ENCODE measurements around the gene RHOH. TPM values are rescaled to one million over a fixed set of nuclear protein-coding genes. Genes with fewer than 3 reads are reported as not detected.

Gene RHOH
- total and polyA plus RNA-seq, 2 donors from 2014 or later: 0.17 to 14.1 TPM

- Histone ChIP-seq H3K4me3 (ENCODE audit: low read length in 3 of 3) (no peak overlapping the region), H3K36me3 (ENCODE audit: control insufficient read depth in 2 of 3, insufficient read depth in 3 of 3, low read length in 3 of 3) (no peaks in the 10 kb centered on the region), H3K27ac (ENCODE audit: low read depth in 2 of 2, low read length in 2 of 2) (no peak overlapping the region), H3K4me1 (ENCODE audit: control insufficient read depth in 2 of 3, insufficient read depth in 2 of 3, low read depth in 1 of 3, low read length in 3 of 3) (peaks cover 0 to 2% (median 0%) of the 10 kb centered on the region in 3 donors), H3K9ac (ENCODE audit: low read length in 3 of 3) (no peak overlapping the region), H3K27me3 (ENCODE audit: control insufficient read depth, insufficient read depth, low read length) (no peaks in the 10 kb centered on the region), H3K9me3 (ENCODE audit: control insufficient read depth in 2 of 3, insufficient read depth in 1 of 3, low read length in 3 of 3) (no peaks in the 10 kb centered on the region)
- intact Hi-C loops (cut with DNase I): no loop called here
- FAIRE-seq: no peak
- no peak for DNase-seq
- TF ChIP-seq, protein P1, sequence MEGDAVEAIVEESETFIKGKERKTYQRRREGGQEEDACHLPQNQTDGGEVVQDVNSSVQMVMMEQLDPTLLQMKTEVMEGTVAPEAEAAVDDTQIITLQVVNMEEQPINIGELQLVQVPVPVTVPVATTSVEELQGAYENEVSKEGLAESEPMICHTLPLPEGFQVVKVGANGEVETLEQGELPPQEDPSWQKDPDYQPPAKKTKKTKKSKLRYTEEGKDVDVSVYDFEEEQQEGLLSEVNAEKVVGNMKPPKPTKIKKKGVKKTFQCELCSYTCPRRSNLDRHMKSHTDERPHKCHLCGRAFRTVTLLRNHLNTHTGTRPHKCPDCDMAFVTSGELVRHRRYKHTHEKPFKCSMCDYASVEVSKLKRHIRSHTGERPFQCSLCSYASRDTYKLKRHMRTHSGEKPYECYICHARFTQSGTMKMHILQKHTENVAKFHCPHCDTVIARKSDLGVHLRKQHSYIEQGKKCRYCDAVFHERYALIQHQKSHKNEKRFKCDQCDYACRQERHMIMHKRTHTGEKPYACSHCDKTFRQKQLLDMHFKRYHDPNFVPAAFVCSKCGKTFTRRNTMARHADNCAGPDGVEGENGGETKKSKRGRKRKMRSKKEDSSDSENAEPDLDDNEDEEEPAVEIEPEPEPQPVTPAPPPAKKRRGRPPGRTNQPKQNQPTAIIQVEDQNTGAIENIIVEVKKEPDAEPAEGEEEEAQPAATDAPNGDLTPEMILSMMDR (IDR thresholded peaks at IDR 0.05; ENCODE audit: borderline replicate concordance, extremely low read depth, insufficient read depth): no peak
Measured at GRCh38 chr4:40262861-40263260, 66.0 kb downstream of the RHOH start.

DNA sequence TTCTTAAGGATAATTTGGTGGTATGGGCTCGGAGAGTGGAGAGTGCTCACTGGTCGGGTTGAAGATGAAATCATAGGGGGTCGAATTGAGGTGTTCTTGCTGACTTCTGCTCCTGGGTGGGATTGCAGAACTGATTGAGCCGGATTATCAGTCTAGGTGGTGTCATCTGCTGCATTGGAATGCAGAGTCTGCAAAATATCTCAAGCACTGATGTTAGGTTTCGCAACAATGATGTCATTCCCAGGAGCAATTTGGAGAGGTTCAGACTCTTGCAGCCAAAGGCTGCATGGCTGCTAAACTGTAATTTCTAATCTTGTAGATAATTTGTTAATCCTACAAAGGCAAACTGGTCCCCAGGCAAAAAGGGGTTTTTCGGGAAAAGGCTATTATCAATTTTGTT, 67.7 kb downstream of the RHOH start:
- TF ChIP-seq, protein P1 (IDR thresholded peaks at IDR 0.05; ENCODE audit: borderline replicate concordance, extremely low read depth, insufficient read depth): no peak
- no peaks in the 10 kb centered on the region for H3K36me3 ChIP-seq (ENCODE audit: control insufficient read depth in 2 of 3, insufficient read depth in 3 of 3, low read length in 3 of 3)
- no peak overlapping the region for H3K9ac ChIP-seq (ENCODE audit: low read length in 3 of 3)
- no peak for DNase-seq
- H3K9me3 ChIP-seq (ENCODE audit: control insufficient read depth in 2 of 3, insufficient read depth in 1 of 3, low read length in 3 of 3): no peaks in the 10 kb centered on the region
- no peak overlapping the region for H3K4me3 ChIP-seq (ENCODE audit: low read length in 3 of 3)
- H3K4me1 ChIP-seq (ENCODE audit: control insufficient read depth in 2 of 3, insufficient read depth in 2 of 3, low read depth in 1 of 3, low read length in 3 of 3): peaks cover 0 to 2% (median 0%) of the 10 kb centered on the region in 3 donors
- H3K27ac ChIP-seq (ENCODE audit: low read depth in 2 of 2, low read length in 2 of 2): no peak overlapping the region
- FAIRE-seq: no peak
- H3K27me3 ChIP-seq (ENCODE audit: control insufficient read depth, insufficient read depth, low read length): no peaks in the 10 kb centered on the region
- intact Hi-C loops (cut with DNase I): no loop called here

DNA sequence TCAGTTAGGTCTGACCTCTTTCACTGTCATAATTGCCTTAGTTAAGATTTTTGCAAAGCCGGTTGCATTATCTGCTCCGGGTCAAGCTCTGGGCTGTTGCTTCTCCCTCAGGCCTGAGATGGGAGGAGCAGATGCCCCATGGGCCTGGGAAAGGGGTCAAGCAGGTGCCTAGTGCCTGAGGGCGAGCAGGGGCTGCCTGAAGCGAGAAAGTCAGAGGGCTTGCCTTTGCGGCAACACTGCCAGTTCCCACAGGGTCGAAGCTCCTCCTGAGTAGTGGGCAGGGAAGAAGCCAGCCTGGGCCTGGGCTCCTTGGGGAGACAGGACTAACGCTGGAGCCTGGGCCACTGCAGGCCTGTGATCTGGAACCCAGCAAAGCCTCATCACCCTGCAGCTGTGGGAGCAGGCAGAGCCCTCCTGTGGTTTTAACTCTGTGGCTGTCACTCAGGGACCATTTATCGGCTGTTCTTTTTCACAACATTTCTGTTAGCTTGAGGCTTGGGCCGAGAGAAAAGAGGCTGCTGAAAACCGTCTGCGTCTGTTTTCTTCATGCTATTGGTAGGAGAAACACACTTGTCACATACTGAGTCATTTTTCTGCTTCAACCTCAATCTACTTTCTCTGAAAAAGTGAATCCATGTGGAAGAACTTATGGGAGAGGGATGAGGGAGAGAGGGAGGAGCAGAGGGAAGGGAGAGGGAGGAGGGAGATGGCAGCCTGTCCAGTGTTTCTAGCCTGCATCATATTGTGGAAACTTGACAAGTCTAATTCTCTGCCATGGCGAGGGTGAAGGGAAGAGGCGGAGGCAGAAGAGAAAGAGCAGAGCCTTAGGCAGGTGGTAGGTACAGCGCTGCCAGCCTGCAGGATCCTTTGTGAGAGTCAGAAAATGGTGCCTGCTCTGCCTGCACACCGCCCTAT, 68.4 kb downstream of the RHOH start:
- TF ChIP-seq, protein P1 (IDR thresholded peaks at IDR 0.05; ENCODE audit: borderline replicate concordance, extremely low read depth, insufficient read depth): no peak
- Histone ChIP-seq H3K27ac (ENCODE audit: low read depth in 2 of 2, low read length in 2 of 2) (no peak overlapping the region), H3K9ac (ENCODE audit: low read length in 3 of 3) (no peak overlapping the region), H3K4me3 (ENCODE audit: low read length in 3 of 3) (no peak overlapping the region), H3K27me3 (ENCODE audit: control insufficient read depth, insufficient read depth, low read length) (no peaks in the 10 kb centered on the region), H3K9me3 (ENCODE audit: control insufficient read depth in 2 of 3, insufficient read depth in 1 of 3, low read length in 3 of 3) (no peaks in the 10 kb centered on the region), H3K36me3 (ENCODE audit: control insufficient read depth in 2 of 3, insufficient read depth in 3 of 3, low read length in 3 of 3) (no peaks in the 10 kb centered on the region), H3K4me1 (ENCODE audit: control insufficient read depth in 2 of 3, insufficient read depth in 2 of 3, low read depth in 1 of 3, low read length in 3 of 3) (peaks cover 0 to 2% (median 0%) of the 10 kb centered on the region in 3 donors)
- intact Hi-C loops (cut with DNase I): no loop called here
- DNase-seq (no peak), FAIRE-seq (no peak)
